ENCODE results near the gene COTL1. TPM values are rescaled to one million over a fixed set of nuclear protein-coding genes. Genes with fewer than 3 reads are reported as not detected.

COTL1 gene
- total RNA-seq, 1 donor from 2014 or later = 487 TPM

DNA sequence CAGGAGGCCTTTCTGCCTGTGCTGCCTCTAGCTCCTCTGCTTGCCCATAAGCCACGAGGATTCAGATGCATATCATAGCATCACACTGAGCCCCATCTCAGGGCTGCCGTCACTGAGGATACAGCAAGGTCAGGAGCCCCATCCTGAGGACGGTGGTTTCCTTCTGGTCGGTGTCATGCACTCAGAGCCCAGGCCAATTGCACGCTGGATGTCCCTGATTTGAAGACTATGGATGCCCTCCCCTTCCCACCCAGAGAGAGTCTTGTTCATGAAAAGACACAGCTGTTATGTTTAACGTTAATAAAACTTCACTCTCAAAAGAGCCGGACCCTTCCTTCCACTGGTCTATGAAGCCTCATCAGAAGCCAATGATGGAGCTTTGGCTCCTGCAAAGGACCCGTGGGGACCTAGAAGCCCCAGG is 19.9 kb downstream of the COTL1 start:
- Mint-ChIP-seq H3K4me3 (peak overlapping the region; percentile 71), H3K36me3 (ENCODE audit: low read depth) (peaks cover 35% of the 10 kb centered on the region), H3K27ac (peak overlapping the region; percentile 97), H3K9me3 (no peaks in the 10 kb centered on the region), H3K4me1 (peaks cover 98% of the 10 kb centered on the region), H3K27me3 (no peaks in the 10 kb centered on the region)
- CTCF ChIA-PET = interaction anchor here (0.7 to 4.2 kb wide), 7 partner anchors 17 to 129 kb away, joined by 3 to 17 read pairs (median 3); no protein-coding TSS in a partner anchor
- ATAC-seq (ENCODE audit: low read depth) (no peak), DNase-seq (no peak)
- TF ChIP-seq, protein P1, sequence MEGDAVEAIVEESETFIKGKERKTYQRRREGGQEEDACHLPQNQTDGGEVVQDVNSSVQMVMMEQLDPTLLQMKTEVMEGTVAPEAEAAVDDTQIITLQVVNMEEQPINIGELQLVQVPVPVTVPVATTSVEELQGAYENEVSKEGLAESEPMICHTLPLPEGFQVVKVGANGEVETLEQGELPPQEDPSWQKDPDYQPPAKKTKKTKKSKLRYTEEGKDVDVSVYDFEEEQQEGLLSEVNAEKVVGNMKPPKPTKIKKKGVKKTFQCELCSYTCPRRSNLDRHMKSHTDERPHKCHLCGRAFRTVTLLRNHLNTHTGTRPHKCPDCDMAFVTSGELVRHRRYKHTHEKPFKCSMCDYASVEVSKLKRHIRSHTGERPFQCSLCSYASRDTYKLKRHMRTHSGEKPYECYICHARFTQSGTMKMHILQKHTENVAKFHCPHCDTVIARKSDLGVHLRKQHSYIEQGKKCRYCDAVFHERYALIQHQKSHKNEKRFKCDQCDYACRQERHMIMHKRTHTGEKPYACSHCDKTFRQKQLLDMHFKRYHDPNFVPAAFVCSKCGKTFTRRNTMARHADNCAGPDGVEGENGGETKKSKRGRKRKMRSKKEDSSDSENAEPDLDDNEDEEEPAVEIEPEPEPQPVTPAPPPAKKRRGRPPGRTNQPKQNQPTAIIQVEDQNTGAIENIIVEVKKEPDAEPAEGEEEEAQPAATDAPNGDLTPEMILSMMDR (IDR thresholded peaks at IDR 0.05) = no peak
- POLR2A ChIA-PET = interaction anchor here (0.6 to 12.5 kb wide), 11 partner anchors 10 to 1407 kb away, joined by 3 to 333 read pairs (median 7); partner anchors contain the start of gene COTL1
- intact Hi-C loops (cut with micrococcal nuclease) = no loop called here

DNA sequence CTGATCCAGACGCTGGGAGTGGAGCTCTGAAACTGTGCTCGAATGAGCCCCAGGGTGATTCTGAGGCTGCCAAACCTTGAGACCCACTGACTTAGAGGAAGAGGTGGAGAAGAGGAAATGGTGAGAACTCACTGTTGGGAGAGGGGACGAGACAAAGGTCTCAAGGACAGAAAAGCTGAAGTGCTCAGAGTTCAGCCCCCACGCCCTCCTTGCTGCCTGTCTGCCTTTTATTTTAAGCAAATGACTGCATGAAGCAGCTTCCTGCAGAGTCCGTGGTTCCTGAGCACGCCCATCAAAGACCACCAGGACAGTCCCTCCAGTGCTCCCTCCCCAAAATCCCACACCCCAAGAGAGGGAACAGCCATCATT is 20.4 kb downstream of the COTL1 start:
- ATAC-seq (ENCODE audit: low read depth) = no peak
- TF ChIP-seq, protein P1 (IDR thresholded peaks at IDR 0.05) = no peak
- H3K27ac Mint-ChIP-seq = peak overlapping the region; percentile 97
- POLR2A ChIA-PET = interaction anchor here (0.6 to 12.5 kb wide), 12 partner anchors 10 to 1408 kb away, joined by 3 to 333 read pairs (median 6); partner anchors contain the start of gene COTL1
- CTCF ChIA-PET = interaction anchor here (0.7 to 4.2 kb wide), 7 partner anchors 16 to 129 kb away, joined by 3 to 17 read pairs (median 3); no protein-coding TSS in a partner anchor
- no peaks in the 10 kb centered on the region for H3K27me3 Mint-ChIP-seq
- H3K4me3 Mint-ChIP-seq = peak overlapping the region; percentile 71
- intact Hi-C loops (cut with micrococcal nuclease) = no loop called here
- H3K36me3 Mint-ChIP-seq (ENCODE audit: low read depth) = peaks cover 39% of the 10 kb centered on the region
- DNase-seq = no peak
- H3K4me1 Mint-ChIP-seq = peaks cover 98% of the 10 kb centered on the region
- no peaks in the 10 kb centered on the region for H3K9me3 Mint-ChIP-seq

DNA sequence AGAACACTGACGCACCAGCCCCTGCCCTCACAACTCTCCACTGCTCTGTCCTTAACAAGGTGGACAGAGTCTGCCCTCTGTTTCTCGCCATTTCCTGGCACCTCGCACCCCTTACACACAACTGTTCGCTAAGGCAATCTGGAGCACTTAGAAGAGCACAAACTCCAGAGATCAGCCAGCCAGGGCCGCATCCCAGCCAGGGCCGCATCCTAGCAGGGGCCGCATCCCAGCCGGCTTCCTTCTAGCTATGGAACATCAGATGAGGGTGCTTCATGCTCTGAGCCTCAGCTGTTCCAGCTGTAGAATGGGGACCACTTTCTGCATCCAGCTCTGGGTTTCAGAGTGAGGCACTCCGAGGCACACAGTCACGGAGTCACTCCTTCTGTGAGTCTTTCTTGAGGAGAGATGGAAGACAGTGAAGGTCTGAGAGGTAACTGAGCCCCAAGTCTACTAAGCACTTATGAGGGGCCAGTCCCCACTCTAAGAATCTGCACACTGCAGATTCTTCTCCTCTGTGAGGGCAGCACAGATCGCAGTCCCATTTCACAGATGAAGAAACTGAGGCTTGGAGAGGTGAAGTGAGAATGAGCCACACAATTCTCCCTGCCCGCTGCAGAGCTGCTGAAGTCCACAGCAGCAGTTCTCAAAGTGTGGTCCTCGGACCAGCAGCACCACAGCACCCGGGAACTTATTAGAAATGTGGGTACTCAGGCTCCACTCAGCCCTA is 20.9 kb downstream of the COTL1 start:
- Mint-ChIP-seq H3K36me3 (ENCODE audit: low read depth) (peaks cover 45% of the 10 kb centered on the region), H3K4me1 (peaks cover 98% of the 10 kb centered on the region), H3K27me3 (no peaks in the 10 kb centered on the region), H3K4me3 (peak overlapping the region; percentile 71), H3K9me3 (no peaks in the 10 kb centered on the region), H3K27ac (peak overlapping the region; percentile 97)
- ATAC-seq (ENCODE audit: low read depth) (no peak), DNase-seq (no peak)
- POLR2A ChIA-PET = interaction anchor here (0.6 to 12.5 kb wide), 11 partner anchors 11 to 141 kb away, joined by 3 to 333 read pairs (median 7); partner anchors contain the start of gene COTL1
- intact Hi-C loops (cut with micrococcal nuclease) = no loop called here
- CTCF ChIA-PET = interaction anchor here (0.7 to 4.2 kb wide), 7 partner anchors 16 to 130 kb away, joined by 3 to 17 read pairs (median 3); no protein-coding TSS in a partner anchor
- TF ChIP-seq, protein P1 (IDR thresholded peaks at IDR 0.05) = no peak

DNA sequence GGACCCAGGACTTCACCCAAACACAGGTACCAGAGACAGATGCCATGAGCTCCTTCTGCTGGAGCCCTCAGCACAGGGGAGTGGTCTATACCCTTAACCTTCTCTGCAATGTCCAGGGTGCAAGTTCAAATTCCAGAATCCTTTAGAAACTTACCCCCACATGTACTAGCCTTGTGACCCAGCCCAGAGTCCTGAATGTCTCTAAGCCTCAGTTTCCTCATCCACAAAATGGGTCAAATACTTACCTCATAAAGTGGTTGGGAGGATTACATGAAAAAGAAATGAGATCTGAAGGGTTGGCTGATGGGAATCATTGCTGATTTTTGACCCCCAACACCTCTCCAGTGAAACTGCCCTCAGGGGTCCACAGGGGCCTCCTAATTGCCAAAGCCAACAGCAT is 21.7 kb downstream of the COTL1 start:
- CTCF ChIA-PET = interaction anchor here (0.7 kb wide), 1 partner anchor 10 kb away, joined by 3 read pairs; no protein-coding TSS in a partner anchor
- Mint-ChIP-seq H3K9me3 (no peaks in the 10 kb centered on the region), H3K4me3 (peak overlapping the region; percentile 71), H3K36me3 (ENCODE audit: low read depth) (peaks cover 47% of the 10 kb centered on the region), H3K4me1 (peaks cover 93% of the 10 kb centered on the region), H3K27ac (peak overlapping the region; percentile 97), H3K27me3 (no peaks in the 10 kb centered on the region)
- intact Hi-C loops (cut with micrococcal nuclease) = no loop called here
- DNase-seq (no peak), ATAC-seq (ENCODE audit: low read depth) (no peak)
- POLR2A ChIA-PET = interaction anchor here (0.8 to 12.5 kb wide), 6 partner anchors 11 to 85 kb away, joined by 4 to 333 read pairs (median 56); partner anchors contain the start of gene COTL1
- TF ChIP-seq, protein P1 (IDR thresholded peaks at IDR 0.05) = no peak

DNA sequence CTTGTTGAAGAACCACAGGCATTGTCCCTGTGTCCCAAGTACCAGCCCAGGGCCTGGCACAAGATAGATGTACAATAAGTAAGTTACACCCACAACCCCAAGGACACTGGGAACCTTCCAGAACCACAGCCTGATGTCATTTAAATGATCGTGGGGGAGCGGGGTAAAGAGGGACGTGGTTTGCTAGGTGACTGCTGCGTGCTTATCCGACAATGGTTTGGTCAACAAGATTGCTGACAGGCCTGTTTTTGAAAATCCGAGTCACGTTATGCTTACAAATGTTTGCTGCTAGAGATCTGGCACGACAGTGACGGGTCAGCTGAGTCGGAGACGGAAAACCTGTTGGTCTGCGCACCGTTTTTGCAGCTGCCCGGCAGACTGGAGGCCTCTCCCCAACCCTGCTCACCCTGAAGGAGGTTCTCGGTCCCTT is 22.8 kb downstream of the COTL1 start:
- DNase-seq (no peak), ATAC-seq (ENCODE audit: low read depth) (no peak)
- POLR2A ChIA-PET = interaction anchor here (1.7 to 12.5 kb wide), 6 partner anchors 8 to 80 kb away, joined by 20 to 333 read pairs (median 32); partner anchors contain the start of gene COTL1
- Mint-ChIP-seq H3K9me3 (no peaks in the 10 kb centered on the region), H3K27ac (peak overlapping the region; percentile 91), H3K36me3 (ENCODE audit: low read depth) (peaks cover 51% of the 10 kb centered on the region), H3K4me3 (peak overlapping the region; percentile 91), H3K4me1 (peaks cover 87% of the 10 kb centered on the region), H3K27me3 (no peaks in the 10 kb centered on the region)
- TF ChIP-seq, protein P1 (IDR thresholded peaks at IDR 0.05) = no peak
- CTCF ChIA-PET = interaction anchor here (2.0 to 2.4 kb wide), 2 partner anchors 27 to 84 kb away, joined by 5 to 9 read pairs; no protein-coding TSS in a partner anchor
- intact Hi-C loops (cut with micrococcal nuclease) = no loop called here
